HG02759 (cell line): ENCODE measurements around the gene FLYWCH1.
"Not testable (repeated sequence)": the region's sequence is repeated elsewhere in the genome, so short reads cannot be mapped to it uniquely, and the experiment has no call there.

ENCODE experiments used
- ATAC-seq: cut with Tn5 transposase; IDR thresholded peaks from one replicate; pipeline ENCODE4 v1.9.1; 2021; ENCODE audit warnings: mild to moderate bottlenecking, moderate library complexity; ENCODE audit not compliant: unreplicated experiment

Gene FLYWCH1

DNA sequence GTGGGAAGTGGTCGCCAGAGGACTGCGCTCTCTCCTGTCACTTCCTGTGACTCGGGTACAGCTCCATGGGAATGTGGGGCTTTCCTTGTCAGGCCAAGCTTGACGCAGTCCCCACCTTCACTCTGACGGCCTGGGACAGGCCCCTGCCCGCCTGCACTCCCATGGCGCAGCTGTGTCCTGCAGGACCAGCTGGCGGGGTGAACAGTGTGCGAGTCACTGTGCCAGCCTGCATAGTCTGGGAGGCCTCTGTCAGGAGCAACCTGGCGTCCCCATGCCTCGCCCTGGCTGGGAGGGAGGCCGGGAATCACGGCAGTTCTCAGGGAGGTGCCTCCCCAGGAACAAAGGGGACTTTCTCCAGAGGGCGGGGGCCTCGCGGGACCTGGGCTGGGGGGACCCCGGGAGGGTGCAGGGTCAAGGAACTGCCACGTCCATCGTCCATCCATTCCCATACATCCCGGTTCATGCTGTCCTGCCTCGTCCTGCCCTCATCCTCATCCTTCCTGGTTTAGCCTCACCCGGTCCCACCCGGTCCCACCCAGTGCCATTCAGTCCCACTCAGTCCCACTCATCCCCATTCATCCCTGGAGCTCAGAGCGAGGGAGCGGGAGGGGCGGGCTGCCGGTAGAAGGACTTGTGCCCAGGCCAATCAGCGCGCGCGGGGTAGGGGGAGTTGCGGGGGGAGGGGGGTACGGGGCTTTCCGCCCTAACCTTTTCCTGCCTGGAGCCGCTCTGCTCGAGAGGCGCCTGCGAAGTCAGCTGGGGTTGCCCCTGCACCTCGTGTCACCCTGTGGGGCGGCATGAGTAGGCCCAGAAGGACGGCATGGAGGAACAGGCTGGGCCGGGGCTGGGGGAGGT, 13.4 kb downstream of the FLYWCH1 start:
- no peak for ATAC-seq

DNA sequence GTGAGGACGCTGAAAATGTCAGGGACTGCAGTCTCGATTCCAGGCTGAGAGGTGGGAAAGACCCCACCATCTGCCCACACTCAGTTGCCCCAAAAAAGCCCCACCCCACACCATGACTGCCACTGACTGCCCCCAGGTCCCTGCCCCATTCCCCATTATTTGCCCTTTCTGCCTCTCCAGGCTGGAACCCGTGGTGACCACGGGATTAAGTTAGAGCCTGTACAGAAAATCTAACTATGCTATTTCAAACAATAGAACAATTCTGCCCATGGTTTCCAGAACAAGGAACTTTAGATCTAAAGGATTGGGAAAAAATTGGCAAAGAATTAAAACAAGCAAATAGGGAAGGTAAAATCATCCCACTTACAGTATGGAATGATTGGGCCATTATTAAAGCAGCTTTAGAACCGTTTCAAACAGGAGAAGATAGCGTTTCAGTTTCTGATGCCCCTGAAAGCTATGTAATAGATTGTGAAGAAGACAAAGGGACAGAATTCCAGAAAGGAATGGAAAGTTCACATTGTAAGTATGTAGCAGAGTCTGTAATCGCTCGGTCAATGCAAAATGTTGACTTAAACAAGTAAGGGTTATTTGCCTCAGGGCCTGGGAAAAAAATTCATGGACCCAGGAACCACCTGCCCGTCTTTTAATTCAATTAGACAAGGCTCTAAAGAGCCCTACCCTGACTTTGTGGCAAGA, 14.4 kb downstream of the FLYWCH1 start:
- no peak for ATAC-seq

DNA sequence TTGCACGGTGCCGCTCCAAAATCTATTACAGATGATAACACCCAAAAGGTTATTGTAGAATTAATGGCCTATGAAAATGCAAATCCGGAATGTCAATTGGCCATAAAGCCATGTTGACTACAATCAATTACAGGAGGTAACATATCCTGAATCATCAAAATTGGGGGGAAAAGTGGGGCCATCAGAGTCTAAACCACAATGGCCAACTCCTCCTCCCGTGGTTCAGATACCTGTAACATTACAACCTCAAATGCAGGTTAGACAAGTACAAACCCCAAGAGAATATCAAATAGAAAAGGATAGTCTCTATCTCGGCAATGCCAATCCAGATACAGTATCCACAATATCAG, 14.9 kb downstream of the FLYWCH1 start:
- ATAC-seq: no peak

DNA sequence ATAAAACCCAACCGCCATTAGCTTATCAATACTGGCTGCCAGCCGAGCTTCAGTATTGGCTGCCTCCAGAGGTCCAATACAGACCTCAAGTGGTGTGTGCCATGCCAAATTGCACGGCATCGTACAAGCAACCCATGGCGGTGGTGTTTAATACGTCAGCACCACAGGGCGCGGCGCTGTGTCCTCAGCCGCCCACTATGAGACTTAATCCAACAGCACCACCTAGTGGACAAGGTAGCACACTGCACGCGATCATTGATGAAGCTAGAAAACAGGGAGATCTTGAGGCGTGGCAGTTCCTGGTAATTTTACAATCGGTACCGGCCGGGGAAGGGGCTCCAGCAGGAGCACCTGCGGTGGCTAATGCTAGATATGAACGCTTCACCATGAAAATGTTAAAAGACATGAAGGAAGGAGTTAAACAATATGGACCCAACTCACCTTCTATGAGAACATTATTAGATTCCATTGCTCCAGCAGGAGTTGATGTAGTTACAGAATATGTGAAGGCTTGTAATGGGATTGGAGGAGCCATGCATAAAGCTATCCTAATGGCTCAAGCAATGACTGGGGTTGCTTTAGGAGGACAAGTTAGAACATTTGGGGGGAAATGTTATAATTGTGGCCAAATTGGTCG, 15.4 kb downstream of the FLYWCH1 start:
- peak; percentile 64 for ATAC-seq

DNA sequence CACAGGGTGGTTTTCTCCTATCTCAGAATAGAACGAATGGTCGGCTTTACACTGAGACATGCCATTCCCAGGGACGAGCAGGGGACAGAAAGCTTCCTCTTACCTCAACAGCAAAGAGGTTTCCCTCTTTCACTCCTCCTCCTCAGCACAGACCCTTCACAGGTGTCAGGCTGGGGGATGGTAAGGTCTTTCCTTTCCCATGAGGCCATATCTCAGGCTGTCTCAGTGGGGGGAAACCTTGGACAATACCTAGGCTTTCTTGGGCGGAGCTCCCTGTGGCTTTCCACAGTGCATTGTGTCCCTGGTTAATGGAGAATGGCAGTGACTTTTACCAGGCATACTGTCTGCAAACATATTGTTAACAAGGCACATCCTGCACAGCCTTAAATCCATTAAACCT, 16.4 kb downstream of the FLYWCH1 start:
- ATAC-seq: not testable (repeated sequence)

DNA sequence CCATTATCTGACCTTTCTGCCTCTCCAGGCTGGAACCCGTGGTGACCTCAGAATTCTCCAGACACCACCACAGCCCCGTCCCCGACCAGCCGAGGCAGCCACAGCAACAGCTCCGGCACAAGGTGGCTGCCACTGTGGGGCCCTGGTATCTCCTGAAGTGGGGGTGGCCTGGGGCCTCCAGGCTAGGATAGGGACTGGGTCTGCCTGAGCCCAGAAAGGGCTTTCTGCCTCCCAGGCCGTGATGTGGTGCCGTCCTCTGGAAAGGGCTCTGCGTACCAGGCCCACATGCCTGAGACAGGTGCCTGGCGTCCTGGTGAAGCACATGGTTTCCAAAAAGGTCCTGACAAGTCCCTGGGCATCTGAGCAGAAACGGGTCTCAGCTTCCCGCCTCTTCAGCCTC, 17.1 kb downstream of the FLYWCH1 start:
- ATAC-seq: no peak

DNA sequence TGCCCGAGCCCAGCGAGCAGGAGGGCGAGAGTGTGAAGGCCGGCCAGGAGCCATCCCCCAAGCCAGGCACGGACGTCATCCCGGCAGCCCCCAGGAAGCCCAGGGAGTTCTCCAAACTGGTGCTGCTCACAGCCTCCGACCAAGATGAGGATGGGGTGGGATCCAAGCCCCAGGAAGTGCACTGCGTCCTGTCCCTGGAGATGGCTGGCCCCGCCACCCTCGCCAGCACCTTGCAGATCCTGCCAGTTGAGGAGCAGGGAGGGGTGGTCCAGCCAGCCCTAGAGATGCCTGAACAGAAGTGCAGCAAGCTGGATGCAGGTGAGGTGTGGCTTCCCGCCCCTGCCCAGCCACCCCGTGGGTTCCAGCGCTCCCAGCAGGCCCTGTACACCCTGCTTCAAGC, 18.0 kb downstream of the FLYWCH1 start:
- ATAC-seq: no peak

DNA sequence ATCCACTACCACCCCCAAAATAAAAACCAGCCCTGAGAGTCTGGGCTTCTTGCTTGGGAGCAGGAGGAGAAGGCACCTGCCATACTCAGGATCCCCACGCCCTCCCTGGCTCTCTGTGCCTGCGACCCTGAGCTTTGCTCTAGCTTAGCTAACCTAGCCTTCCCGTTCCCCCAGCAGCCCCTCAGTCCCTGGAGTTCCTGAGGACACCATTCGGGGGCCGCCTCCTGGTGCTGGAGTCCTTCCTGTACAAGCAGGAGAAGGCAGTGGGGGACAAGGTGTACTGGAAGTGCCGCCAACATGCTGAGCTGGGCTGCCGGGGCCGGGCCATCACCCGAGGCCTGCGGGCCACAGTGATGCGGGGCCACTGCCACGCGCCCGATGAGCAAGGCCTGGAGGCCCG, 18.5 kb downstream of the FLYWCH1 start:
- ATAC-seq: no peak

DNA sequence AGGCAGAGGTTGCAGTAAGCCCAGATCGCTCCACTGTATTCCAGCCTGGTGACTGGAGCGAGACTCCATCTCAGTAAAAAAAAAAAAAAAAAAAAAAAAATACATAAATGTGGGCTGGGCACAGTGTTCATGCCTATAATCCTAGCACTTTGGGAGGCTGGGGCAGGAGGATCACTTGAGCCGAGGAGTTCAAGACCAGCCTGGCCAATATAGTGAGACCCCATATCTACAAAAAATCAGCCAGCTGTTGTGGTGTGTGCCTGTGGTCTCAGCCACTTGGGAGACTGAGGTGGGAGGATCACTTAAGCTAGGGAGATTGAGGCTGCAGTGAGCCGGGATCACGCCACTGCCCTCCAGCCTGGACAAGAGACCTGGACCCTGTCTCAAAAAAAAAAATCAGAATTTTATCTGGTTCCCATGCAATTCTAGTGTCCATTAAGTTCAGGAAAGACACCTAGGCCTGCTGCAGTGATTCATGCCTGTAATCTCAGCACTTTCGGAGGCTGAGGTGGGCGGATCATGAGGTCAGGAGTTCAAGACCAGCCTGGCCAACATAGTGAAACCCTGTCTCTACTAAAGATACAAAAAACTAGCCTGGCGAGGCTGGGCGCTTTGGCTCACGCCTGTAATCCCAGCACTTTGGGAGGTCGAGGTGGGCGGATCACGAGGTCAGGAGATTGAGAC, 19.6 kb downstream of the FLYWCH1 start:
- ATAC-seq: not testable (repeated sequence)

DNA sequence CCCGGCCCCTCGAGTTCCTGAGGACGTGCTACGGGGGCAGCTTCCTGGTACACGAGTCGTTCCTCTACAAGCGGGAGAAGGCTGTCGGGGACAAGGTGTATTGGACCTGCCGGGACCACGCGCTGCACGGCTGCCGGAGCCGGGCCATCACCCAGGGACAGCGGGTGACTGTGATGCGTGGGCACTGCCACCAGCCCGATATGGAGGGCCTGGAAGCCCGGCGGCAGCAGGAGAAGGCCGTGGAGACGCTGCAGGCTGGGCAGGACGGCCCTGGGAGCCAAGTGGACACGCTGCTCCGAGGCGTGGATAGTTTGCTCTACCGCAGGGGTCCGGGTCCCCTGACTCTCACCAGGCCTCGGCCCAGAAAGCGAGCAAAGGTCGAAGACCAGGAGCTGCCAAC, 21.4 kb downstream of the FLYWCH1 start:
- no peak for ATAC-seq

DNA sequence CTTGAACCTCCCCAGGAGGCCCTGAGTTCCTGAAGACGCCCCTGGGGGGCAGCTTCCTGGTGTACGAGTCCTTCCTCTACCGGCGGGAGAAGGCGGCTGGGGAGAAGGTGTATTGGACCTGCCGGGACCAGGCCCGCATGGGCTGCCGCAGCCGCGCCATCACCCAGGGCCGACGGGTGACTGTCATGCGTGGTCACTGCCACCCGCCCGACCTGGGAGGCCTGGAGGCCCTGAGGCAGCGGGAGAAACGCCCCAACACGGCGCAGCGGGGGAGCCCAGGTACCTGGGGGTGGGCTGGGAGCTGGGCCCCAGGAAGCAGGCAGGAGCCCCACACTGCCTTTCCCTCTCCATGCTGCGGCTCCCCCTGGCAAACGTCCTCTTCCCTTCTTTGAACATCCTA, 22.0 kb downstream of the FLYWCH1 start:
- no peak for ATAC-seq

DNA sequence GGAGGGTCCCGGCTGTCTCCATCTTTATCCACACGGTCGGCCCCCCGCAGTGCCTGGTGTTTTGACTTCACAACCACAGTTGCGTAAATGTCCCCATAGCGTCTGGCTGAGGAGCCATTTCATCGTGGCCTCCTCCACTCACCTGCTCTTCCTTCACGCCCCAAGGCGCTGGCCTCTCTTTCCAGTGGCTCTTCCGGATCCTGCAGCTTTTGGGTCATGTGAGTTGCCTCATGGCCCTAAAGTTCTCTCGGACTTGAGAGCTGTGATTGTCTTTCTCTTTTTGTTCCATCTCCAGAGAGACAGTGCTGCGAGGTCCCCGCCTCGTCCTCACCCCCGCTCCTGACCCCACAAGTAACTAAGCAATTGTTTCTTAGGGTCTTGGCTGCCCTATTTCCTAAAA, 22.7 kb downstream of the FLYWCH1 start:
- ATAC-seq: no peak

DNA sequence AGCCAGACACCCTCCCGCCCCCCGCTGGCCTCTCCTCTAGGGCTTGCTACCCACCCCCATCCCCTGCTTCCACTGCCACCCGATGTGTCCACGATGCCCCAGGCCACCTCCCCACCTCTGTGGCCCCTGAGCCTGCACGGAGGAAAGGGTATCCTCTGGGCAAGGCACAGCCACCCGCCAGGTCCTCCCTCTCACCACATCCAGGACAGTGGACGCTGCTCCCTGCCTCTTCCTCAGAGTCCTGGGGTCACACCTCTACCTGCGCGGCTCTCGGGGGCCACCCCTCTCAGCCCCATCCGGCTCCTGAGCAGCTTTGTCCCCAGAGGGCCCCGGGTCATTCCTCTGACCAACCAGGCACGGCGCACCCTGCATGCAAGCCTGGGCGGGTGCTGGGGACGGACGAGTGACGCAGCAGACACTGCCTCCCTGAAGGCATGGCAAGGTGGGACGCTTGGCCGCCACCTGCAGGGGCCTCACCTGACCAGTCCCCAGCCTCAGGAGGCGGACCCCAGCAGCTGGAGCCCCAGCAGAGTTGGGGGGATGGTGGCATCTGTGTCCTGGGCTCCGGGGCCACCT, 24.8 kb downstream of the FLYWCH1 start:
- no peak for ATAC-seq

DNA sequence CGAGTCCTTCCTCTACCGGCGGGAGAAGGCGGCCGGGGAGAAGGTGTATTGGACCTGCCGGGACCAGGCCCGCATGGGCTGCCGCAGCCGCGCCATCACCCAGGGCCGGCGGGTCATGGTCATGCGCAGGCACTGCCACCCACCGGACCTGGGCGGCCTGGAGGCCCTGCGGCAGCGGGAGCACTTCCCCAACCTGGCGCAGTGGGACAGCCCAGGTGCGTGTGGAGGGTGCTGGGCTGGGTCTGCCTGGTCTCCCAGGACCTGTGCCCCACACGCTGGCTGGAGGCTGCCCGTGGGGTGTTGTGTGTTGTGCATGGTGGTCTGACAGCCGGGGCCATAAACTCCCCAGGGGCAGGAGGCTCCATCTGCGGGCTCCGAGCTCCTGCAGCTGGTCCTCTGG, 25.4 kb downstream of the FLYWCH1 start:
- ATAC-seq: no peak

DNA sequence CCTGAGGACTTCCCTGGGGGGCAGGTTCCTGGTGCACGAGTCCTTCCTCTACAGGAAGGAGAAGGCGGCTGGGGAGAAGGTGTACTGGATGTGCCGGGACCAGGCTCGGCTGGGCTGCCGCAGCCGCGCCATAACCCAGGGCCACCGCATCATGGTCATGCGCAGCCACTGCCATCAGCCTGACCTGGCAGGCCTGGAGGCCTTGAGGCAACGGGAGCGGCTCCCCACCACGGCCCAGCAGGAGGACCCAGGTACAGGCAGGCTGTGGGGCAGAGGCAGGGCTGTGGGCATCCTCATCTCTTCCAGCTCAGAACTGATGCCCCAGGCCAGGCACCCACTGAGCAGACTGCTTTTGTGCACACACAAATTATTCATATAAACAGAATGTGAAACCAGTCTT, 26.5 kb downstream of the FLYWCH1 start:
- ATAC-seq: no peak

DNA sequence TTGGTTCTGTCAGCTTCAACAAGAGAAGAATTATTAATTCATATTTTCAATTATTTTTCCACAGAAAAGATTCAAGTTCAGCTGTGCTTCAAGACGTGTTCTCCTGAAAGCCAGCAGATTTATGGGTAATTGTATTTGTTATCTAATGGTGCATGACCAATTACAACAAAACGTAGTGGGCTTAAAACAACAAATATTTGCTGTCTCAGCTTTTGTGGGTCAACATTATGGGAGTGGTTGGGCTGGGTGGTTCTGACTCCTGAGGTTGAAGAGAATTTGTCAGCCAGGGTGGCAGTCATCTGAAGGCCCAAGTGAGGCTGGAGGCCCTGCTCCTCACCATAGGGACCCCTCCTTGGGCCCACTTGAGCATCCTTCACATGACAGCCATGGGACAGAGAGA, 28.2 kb downstream of the FLYWCH1 start:
- no peak for ATAC-seq

DNA sequence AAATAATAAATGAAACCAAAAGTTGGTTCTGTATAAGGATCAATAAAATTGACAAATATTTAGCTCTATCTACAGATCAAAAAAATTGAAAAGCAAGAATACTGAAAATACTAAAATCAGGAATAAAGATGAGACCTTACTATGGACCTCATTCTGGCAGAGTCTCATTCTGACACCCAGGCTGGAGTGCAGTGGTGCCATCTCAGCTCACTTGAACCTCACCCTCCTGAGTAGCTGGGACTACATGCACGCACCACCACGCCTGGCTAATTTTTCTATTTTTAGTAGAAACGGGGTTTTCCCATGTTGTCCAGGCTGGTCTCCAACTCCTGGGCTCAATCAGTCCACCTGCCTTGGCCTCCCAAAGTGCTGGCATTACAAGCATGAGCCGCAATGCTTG, 30.3 kb downstream of the FLYWCH1 start:
- no peak for ATAC-seq

DNA sequence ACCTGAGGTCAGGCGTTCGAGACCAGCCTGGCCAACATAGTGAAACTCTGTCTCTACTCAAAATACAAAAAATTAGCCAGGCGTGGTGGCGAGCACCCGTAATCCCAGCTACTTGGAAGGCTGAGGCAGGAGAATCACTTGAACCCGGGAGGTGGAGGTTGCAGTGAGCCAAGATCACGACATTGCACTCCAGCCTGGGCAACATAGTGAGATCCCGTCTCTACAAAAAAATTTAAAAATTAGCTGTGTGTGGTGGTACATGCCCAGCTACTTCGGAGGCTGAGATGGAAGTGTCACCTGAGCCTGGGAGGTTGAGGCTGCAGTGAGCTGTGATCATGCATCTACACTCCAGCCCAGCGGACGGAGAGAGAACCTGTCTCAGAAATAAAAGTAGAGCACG, 32.0 kb downstream of the FLYWCH1 start:
- ATAC-seq: not testable (repeated sequence)

DNA sequence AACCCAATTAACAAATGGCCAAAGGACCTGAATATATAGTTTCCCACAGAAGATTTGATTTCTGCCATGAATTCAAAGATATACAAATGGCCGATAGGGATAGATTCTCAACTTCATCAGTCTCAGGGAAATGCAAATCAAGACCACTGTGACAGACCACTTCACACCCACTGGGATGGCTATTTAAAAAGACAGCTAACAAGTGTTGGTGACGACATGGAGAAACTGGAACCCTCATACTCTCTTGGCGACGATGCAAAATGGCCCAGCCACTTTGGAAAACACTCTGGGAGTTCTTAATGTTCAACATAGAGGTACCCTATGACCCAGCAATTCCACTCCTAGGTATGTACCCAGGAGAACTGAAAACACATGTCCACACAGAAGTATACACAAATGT, 34.9 kb downstream of the FLYWCH1 start:
- ATAC-seq: no peak

DNA sequence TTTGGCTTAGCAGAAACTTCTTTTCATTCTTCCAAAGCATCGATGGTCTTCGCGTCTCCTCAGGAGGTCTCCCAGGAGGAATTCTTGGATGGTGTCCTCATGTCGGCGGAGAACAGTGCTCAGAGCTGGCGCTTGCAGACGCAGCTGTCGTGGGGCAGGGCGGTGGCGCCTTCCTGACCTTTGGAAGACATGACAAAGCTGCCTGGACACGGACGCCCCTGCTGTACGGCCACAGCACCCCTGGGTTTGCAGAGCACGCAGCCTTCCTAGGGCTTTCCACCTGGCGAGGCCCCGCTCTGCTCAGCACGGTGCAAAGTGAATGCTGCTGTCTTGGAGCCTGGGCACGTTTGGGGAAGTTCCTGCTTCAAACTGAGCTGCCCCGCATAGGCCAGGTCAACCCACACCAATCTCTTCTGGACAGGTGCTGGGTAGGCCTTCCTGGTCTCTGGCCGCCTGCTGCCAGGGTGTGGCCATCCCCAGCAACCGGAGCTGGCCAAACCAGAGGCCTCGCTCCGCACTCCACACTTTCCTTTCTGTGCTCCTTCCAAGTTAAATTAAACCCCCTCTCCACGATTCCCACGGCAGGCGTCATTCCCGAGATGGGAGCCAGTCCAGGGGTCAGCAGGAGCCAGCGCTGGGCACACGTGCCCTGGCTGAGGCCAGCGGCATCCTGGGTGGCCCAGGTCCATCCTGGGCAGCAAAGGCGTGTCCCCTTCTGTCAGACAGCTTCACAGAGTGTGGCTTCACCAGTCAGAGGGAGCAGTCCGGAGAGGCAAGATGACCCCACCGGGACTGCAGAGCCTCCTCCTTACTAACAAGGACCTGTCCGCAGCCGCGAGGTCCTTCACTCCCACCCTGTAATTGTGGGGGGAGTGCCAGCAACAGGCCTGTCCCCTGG, 37.3 kb downstream of the FLYWCH1 start:
- ATAC-seq: no peak
